ENCODE results near the gene DNPH1. TPM values are rescaled to one million over a fixed set of nuclear protein-coding genes. Genes with fewer than 3 reads are reported as not detected.

The DNPH1 gene
- total and polyA plus RNA-seq, 10 of the 15 experiments (the other 5 are each of a cell fraction or from before 2014, with no cell fraction given), result 7.0 to 136 (median 67.7) TPM

DNA sequence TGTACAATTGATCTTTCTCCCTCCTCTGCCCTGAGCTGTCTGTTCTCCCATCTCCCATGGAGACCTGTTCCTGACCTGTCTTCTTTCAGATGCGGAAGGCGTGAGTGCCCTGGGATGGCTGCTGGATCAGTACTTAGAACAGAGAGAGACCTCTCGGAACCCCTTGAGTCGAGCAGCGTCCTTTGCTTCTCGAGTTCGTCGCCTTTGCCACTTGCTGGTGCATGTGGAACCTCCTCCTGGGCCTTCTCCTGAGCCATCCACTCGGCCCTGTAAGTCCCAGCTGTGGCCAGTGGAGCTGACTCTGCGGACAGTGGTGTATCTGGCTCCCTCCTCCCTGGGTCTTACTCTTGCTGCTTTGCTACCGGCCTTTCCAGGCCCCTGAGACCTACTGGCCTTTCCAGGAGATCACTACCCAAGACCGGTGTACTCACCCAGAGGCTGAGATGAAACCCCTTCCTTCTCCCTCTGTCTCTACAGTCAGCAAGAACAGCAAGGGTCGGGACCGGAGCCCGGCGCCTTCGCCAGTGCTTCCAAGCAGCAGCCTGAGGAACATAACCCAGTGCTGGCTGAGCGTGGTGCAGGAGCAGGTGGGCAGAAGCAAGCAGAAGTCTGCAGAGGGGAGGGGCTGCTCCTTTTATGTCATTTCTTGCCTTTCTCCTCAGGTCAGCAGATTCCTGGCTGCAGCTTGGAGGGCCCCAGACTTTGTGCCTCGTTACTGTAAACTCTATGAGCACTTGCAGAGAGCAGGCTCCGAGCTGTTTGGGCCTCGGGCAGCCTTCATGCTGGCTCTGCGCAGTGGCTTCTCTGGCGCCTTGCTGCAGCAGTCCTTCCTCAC lies 24.8 kb downstream of the DNPH1 start:
- in situ Hi-C loops (cut with MboI) (no loop called here), intact Hi-C loops (cut with micrococcal nuclease; ENCODE audit: unreplicated experiment) (no loop called here)
- no peak for FAIRE-seq
- Histone ChIP-seq H3K4me2 (ENCODE audit: control insufficient read depth, insufficient read depth) (no peak overlapping the region), H3K27me3 (replicated peaks in 1 of 2; ENCODE audit: control insufficient read depth in 2 of 2, insufficient read depth in 2 of 2, low read length in 1 of 2) (no peaks in the 10 kb centered on the region), H3K4me1 (ENCODE audit: control insufficient read depth, insufficient read depth, low read length) (no peaks in the 10 kb centered on the region), H2AFZ (ENCODE audit: control insufficient read depth, low read depth, low read length) (no peak overlapping the region), H4K20me1 (ENCODE audit: control insufficient read depth, insufficient read depth) (no peaks in the 10 kb centered on the region), H3K9me3 (replicated peaks; ENCODE audit: control insufficient read depth, insufficient read depth, low read length) (no peaks in the 10 kb centered on the region), H3K79me2 (ENCODE audit: control insufficient read depth, insufficient read depth, low read length) (no peaks in the 10 kb centered on the region), H3K36me3 (ENCODE audit: control insufficient read depth in 2 of 2, insufficient read depth in 2 of 2, low read length in 1 of 2) (peaks cover 0 to 5% of the 10 kb centered on the region in 2 experiments; a peak in 1 of 4 replicates), H3K27ac (ENCODE audit: control insufficient read depth, insufficient read depth) (no peak overlapping the region), H3K9ac (ENCODE audit: control insufficient read depth, insufficient read depth, low read length) (no peak overlapping the region), H3K4me3 (no peak overlapping the region)
- CTCF ChIA-PET, result interaction anchor here (0.7 kb wide), 1 partner anchor 25 kb away, joined by 3 read pairs; the partner anchor contains the start of gene DNPH1
- BruUV-seq (replicated peaks), result no TSS peak
- ATAC-seq, result no peak
- TF ChIP-seq, protein P1, sequence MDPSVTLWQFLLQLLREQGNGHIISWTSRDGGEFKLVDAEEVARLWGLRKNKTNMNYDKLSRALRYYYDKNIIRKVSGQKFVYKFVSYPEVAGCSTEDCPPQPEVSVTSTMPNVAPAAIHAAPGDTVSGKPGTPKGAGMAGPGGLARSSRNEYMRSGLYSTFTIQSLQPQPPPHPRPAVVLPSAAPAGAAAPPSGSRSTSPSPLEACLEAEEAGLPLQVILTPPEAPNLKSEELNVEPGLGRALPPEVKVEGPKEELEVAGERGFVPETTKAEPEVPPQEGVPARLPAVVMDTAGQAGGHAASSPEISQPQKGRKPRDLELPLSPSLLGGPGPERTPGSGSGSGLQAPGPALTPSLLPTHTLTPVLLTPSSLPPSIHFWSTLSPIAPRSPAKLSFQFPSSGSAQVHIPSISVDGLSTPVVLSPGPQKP (IDR thresholded peaks at IDR 0.05; ENCODE audit: low read depth, low read length), result no peak
- TF ChIP-seq, protein P2, sequence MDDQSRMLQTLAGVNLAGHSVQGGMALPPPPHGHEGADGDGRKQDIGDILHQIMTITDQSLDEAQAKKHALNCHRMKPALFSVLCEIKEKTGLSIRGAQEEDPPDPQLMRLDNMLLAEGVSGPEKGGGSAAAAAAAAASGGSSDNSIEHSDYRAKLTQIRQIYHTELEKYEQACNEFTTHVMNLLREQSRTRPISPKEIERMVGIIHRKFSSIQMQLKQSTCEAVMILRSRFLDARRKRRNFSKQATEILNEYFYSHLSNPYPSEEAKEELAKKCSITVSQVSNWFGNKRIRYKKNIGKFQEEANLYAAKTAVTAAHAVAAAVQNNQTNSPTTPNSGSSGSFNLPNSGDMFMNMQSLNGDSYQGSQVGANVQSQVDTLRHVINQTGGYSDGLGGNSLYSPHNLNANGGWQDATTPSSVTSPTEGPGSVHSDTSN (IDR thresholded peaks at IDR 0.05; ENCODE audit: insufficient replicate concordance, low read depth, low read length), result no peak
- TF ChIP-seq RELA (IDR thresholded peaks at IDR 0.05; ENCODE audit: borderline replicate concordance, partially characterized antibody) (no peak), NR2C2 (IDR thresholded peaks at IDR 0.05; ENCODE audit: borderline replicate concordance, control insufficient read depth, insufficient read length, low read depth) (no peak), FOXK2 (IDR thresholded peaks at IDR 0.05) (no peak), ZBED1 (IDR thresholded peaks at IDR 0.05; ENCODE audit: borderline replicate concordance) (no peak), ZNF622 (IDR thresholded peaks at IDR 0.05) (no peak), TCF7 (IDR thresholded peaks at IDR 0.05; ENCODE audit: borderline replicate concordance) (no peak), HDAC6 (IDR thresholded peaks at IDR 0.05; ENCODE audit: unreplicated experiment) (no peak), PAX8 (IDR thresholded peaks at IDR 0.05) (no peak), POLR2AphosphoS5 (IDR thresholded peaks at IDR 0.05; ENCODE audit: low read length) (no peak), ESRRA (IDR thresholded peaks at IDR 0.05; ENCODE audit: low read length) (no peak), SMAD1 (IDR thresholded peaks at IDR 0.05; ENCODE audit: low read depth, partially characterized antibody) (no peak), RBBP5 (conservative IDR thresholded peaks at IDR 0.05) (no peak), BCL11A (IDR thresholded peaks at IDR 0.05; ENCODE audit: low read depth, low read length) (no peak)
- TF ChIP-seq, protein P3, sequence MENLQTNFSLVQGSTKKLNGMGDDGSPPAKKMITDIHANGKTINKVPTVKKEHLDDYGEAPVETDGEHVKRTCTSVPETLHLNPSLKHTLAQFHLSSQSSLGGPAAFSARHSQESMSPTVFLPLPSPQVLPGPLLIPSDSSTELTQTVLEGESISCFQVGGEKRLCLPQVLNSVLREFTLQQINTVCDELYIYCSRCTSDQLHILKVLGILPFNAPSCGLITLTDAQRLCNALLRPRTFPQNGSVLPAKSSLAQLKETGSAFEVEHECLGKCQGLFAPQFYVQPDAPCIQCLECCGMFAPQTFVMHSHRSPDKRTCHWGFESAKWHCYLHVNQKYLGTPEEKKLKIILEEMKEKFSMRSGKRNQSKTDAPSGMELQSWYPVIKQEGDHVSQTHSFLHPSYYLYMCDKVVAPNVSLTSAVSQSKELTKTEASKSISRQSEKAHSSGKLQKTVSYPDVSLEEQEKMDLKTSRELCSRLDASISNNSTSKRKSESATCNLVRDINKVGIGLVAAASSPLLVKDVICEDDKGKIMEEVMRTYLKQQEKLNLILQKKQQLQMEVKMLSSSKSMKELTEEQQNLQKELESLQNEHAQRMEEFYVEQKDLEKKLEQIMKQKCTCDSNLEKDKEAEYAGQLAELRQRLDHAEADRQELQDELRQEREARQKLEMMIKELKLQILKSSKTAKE (IDR thresholded peaks at IDR 0.05; ENCODE audit: low read depth, poor library complexity, severe bottlenecking), result no peak
- RAD21 ChIA-PET (ENCODE audit: unreplicated experiment), result no interaction called here
- 91% methylated on average over 23 of the region's 23 CpGs for WGBS (ENCODE audit: insufficient coverage, insufficient replicate concordance, low lambda C conversion rate, missing lambda C conversion rate)
- SMC1A ChIA-PET (ENCODE audit: uncharacterized antibody, unreplicated experiment), result no interaction called here
- no peak for DNase-seq (ENCODE audit: low read depth, low spot score)
- POLR2A ChIA-PET, result interaction anchor here (0.5 kb wide), 1 partner anchor 460 kb away, joined by 4 read pairs; no protein-coding TSS in a partner anchor
